ENCODE measurements around the gene AASDHPPT. TPM values are rescaled to one million over a fixed set of nuclear protein-coding genes. Genes with fewer than 3 reads are reported as not detected.

Gene AASDHPPT
- total RNA-seq, 3 donors from 2014 or later = 14.0 to 20.5 (median 15.6) TPM

- intact Hi-C loops (cut with DNase I, micrococcal nuclease) = no loop called here
Measured at GRCh38 chr11:106061249-106061784, 16.1 kb upstream of the AASDHPPT start.

GRCh38 chr11:106061954-106062949 lies 15.2 kb upstream of the AASDHPPT start:
- ATAC-seq (no peak), DNase-seq (no peak)
- no peaks in the 10 kb centered on the region for H3K4me1 ChIP-seq (ENCODE audit: low read depth)
- TF ChIP-seq CTCF (IDR thresholded peaks at IDR 0.05) = no peak
- no peaks in the 10 kb centered on the region for H3K9me3 ChIP-seq
- H3K36me3 ChIP-seq (ENCODE audit: low read depth) = no peaks in the 10 kb centered on the region
- H3K4me3 ChIP-seq = no peak overlapping the region
- intact Hi-C loops (cut with DNase I, micrococcal nuclease) = no loop called here

More at GRCh38 chr11:106061249-106061784, 16.1 kb upstream of the AASDHPPT start:
- no peak for ATAC-seq
- DNase-seq = no peak
- TF ChIP-seq CTCF (IDR thresholded peaks at IDR 0.05) = no peak
- no peaks in the 10 kb centered on the region for H3K9me3 ChIP-seq
- no peaks in the 10 kb centered on the region for H3K36me3 ChIP-seq (ENCODE audit: low read depth)
- H3K4me1 ChIP-seq (ENCODE audit: low read depth) = no peaks in the 10 kb centered on the region
- H3K4me3 ChIP-seq = no peak overlapping the region

GRCh38 chr11:106063009-106063408 lies 14.5 kb upstream of the AASDHPPT start:
- ATAC-seq (no peak), DNase-seq (no peak)
- Histone ChIP-seq H3K4me3 (no peak overlapping the region), H3K4me1 (ENCODE audit: low read depth) (no peaks in the 10 kb centered on the region), H3K36me3 (ENCODE audit: low read depth) (no peaks in the 10 kb centered on the region), H3K9me3 (no peaks in the 10 kb centered on the region)
- intact Hi-C loops (cut with DNase I, micrococcal nuclease) = no loop called here
- no peak for TF ChIP-seq CTCF (IDR thresholded peaks at IDR 0.05)

- Histone ChIP-seq H3K4me3 (no peak overlapping the region), H3K9me3 (no peaks in the 10 kb centered on the region), H3K36me3 (ENCODE audit: low read depth) (no peaks in the 10 kb centered on the region), H3K4me1 (ENCODE audit: low read depth) (no peaks in the 10 kb centered on the region)
- DNase-seq = no peak
- intact Hi-C loops (cut with DNase I, micrococcal nuclease) = loop anchor here in 1 of 2 donors (10.0 kb wide), 1 partner anchor 46 kb away; the partner anchor contains the start of gene MSANTD4
- no peak for TF ChIP-seq CTCF (IDR thresholded peaks at IDR 0.05)
- no peak for ATAC-seq
Measured at GRCh38 chr11:106070606-106071005, 6.9 kb upstream of the AASDHPPT start.

GRCh38 chr11:106072804-106073203 lies 4.7 kb upstream of the AASDHPPT start:
- DNase-seq (no peak), ATAC-seq (no peak)
- Histone ChIP-seq H3K4me3 (no peak overlapping the region), H3K9me3 (no peaks in the 10 kb centered on the region), H3K4me1 (ENCODE audit: low read depth) (no peaks in the 10 kb centered on the region), H3K36me3 (ENCODE audit: low read depth) (no peaks in the 10 kb centered on the region)
- intact Hi-C loops (cut with DNase I, micrococcal nuclease) = loop anchor here in 1 of 2 donors (10.0 kb wide), 1 partner anchor 48 kb away; the partner anchor contains the start of gene MSANTD4
- TF ChIP-seq CTCF (IDR thresholded peaks at IDR 0.05) = no peak
